Measurements from ENCODE around the gene GRHL1.

- TF ChIP-seq POLR2AphosphoS5 (IDR thresholded peaks at IDR 0.05; ENCODE audit: low read depth, low read length) = no peak
- TF ChIP-seq MAX (IDR thresholded peaks at IDR 0.05; ENCODE audit: low read depth) = no peak
- TF ChIP-seq, protein P1, sequence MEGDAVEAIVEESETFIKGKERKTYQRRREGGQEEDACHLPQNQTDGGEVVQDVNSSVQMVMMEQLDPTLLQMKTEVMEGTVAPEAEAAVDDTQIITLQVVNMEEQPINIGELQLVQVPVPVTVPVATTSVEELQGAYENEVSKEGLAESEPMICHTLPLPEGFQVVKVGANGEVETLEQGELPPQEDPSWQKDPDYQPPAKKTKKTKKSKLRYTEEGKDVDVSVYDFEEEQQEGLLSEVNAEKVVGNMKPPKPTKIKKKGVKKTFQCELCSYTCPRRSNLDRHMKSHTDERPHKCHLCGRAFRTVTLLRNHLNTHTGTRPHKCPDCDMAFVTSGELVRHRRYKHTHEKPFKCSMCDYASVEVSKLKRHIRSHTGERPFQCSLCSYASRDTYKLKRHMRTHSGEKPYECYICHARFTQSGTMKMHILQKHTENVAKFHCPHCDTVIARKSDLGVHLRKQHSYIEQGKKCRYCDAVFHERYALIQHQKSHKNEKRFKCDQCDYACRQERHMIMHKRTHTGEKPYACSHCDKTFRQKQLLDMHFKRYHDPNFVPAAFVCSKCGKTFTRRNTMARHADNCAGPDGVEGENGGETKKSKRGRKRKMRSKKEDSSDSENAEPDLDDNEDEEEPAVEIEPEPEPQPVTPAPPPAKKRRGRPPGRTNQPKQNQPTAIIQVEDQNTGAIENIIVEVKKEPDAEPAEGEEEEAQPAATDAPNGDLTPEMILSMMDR (IDR thresholded peaks at IDR 0.05) = no peak
- TF ChIP-seq YY1 (IDR thresholded peaks at IDR 0.05; ENCODE audit: low read depth) = no peak
- TF ChIP-seq USF2 (IDR thresholded peaks at IDR 0.05; ENCODE audit: borderline replicate concordance, low read depth, low read length) = no peak
- TF ChIP-seq NFIC (IDR thresholded peaks at IDR 0.05; ENCODE audit: borderline replicate concordance) = no peak
- no peak for TF ChIP-seq NRF1 (IDR thresholded peaks at IDR 0.05; ENCODE audit: low read depth, low read length)
- TF ChIP-seq GABPA (IDR thresholded peaks at IDR 0.05; ENCODE audit: low read depth) = no peak
- no peak for TF ChIP-seq RCOR1 (IDR thresholded peaks at IDR 0.05; ENCODE audit: low read length)
- no peak for TF ChIP-seq FOXM1 (IDR thresholded peaks at IDR 0.05; ENCODE audit: low read depth)
- no peak for TF ChIP-seq MXI1 (IDR thresholded peaks at IDR 0.05; ENCODE audit: low read depth, low read length)
- TF ChIP-seq EZH2phosphoT487 (IDR thresholded peaks at IDR 0.05; ENCODE audit: borderline replicate concordance, low read depth) = no peak
Observed at GRCh38 chr2:10022041-10022421, 70.5 kb downstream of the GRHL1 start.

All from SK-N-SH (cell line).